GM18870 (cell line): ENCODE results near the gene FAM20C.
"Not testable (repeated sequence)": the region's sequence is repeated elsewhere in the genome, so short reads cannot be mapped to it uniquely, and the experiment has no call there.

ENCODE experiments used
- ATAC-seq: cut with Tn5 transposase; IDR thresholded peaks from one replicate; pipeline ENCODE4 v1.9.1; 2021; ENCODE audit warnings: moderate library complexity; ENCODE audit not compliant: unreplicated experiment

FAM20C gene

DNA sequence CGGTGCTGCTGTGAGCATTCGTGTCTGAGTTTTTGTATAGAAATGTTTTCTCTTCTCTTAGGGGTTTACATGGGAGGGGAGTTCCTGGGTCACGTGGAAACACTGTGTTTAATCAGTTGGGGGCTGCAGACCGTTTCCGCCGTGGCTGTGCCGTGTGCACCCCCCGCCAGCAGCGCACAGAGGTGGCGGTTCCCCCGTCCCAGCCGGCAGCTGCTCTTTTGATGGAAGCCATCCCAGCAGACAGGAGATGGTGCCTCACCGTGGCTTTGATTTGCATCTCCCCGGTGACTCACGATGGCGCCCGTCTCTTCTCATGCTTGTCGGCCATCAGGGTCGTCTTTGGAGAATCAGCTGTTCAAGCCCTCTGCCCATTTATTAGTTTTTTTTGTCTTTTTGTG, 62.7 kb downstream of the FAM20C start:
- ATAC-seq = no peak

DNA sequence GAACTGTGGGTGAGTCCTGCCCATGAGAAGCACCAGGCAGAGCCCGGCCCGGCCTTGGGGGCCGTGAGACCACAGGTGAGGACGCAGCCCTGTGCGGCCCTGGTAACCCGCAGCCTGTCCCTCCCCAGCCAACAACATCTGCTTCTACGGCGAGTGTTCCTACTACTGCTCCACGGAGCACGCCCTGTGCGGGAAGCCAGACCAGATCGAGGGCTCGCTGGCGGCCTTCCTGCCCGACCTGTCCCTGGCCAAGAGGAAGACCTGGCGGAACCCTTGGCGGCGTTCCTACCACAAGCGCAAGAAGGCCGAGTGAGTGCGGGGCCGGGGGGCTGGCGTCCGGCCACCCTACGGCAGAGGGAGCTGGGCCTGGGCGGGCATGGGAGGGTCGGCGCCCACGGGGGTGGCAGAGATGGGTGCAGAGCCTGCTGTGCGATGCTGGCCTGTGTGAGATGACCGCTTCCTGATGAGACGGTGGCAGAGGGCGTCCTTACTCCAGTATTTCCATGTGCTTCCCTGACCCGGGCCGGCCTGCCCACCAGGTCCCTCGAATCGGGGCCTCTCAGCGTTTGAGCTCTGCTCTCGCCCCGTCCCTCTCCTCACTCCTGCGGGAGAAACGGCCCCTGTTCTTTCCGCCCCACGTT, 63.5 kb downstream of the FAM20C start:
- ATAC-seq = no peak

DNA sequence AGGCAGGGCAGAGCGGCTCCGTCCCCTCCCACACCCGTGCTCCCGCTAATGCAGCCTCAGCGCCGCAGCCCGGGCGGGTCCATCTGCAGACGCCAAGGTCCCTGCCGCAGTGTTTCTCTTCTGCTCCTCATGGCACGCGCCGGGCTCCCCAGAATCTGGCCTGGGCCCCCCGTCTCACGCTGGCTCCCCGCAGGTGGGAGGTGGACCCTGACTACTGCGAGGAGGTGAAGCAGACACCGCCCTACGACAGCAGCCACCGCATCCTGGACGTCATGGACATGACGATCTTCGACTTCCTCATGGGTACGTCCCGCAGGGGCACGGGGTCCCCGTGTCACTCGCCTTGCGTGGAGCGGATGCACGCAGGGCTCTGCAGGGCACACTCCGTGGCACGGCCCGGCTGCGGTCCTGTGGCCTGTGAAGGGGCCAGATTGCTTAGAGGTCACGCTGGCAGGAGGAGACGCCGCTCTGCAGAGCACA, 64.1 kb downstream of the FAM20C start:
- no peak for ATAC-seq

DNA sequence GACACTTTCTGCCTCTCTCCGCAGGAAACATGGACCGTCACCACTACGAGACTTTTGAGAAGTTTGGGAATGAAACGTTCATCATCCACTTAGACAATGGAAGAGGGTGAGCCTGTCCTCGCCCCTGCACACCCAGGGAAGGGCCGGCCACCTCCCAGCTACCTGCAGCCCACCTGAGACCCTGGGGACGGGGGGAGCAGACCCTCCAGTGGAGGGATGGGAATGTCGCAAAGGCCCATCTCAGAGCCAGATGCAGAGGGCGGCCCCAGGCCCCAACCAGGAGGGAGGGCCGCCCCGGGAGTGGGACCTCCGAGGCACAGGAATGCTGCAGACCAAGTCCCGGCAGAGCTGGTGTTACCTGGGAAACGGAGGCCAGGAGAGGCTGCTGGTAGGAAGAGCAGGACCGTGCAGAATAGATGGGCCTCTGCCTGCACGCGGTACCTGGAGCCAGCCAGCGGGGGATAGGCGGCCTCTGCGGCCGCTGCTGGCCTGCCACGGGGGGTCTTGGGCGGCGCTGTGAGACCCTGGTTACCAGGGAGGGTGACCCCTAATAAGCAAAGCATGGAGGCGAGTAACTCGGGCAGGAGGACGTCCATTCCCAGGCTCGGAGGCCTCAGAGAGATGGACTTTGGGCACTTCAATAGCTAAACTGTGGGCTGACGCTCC, 64.7 kb downstream of the FAM20C start:
- no peak for ATAC-seq

DNA sequence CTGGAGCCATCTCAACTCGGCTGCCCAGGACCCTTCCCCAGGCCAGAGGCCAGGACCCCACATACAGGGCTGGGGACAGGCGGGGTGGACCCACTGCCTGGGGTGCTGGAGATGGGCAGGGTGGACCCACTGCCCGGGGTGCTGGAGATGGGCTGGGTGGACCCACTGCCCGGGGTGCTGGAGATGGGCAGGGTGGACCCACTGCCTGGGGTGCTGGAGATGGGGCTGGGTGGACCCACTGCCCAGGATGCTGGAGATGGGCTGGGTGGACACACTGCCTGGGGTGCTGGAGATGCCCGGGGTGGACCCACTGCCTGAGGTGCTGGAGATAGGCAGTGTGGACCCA, 65.2 kb downstream of the FAM20C start:
- ATAC-seq = no peak

DNA sequence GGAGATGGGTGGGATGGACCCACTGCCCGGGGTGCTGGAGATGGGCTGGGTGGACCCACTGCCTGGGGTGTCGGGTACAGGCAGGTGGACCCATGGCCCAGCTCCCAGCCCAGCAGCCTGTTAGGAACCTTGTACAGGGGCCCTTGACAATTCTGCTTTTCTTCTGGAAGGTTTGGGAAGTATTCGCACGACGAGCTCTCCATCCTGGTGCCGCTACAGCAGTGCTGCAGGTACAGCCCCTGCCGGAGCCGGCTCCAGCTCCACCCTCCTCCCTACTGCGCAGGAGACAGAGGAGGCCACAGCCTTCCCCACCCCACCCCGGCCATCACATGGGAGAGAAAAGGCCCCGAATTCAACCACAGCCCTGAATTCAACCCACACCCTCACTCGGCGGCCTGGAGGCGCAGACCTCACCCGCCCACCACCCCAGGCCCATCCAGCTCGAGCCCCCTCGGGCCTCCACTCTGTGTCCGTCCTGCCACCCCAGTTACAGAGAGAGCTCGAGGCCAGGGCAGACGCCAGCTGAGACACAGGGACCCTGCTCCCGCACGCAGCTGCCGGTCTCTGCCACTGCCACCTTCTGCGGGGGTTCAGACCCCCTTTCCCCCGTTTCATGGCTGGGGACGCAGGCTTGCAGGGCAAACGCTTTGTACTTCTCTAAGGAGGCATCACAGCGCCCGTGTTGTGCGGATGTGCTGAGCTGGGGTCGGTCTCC, 66.3 kb downstream of the FAM20C start:
- no peak for ATAC-seq

DNA sequence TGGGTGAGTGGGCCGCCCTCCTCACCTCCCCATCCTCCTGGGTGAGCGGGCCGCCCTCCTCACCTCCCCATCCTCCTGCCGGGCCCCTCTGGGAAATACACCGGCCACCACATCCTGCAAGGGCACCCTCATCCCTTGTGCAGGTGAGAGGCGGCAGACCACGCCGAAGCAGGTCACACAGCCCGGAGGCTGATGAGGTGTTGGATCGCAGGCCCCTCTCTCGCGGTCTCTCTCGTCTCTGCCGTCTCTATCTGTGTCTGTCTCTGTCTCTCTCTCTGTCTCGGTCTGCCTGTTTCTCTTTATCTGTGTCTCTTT, 66.8 kb downstream of the FAM20C start:
- ATAC-seq = no peak

- no peak for ATAC-seq
Observed at GRCh38 chr7:259751-260405, 67.5 kb downstream of the FAM20C start.

GRCh38 chr7:260441-261281, 68.3 kb downstream of the FAM20C start:
- no peak for ATAC-seq

DNA sequence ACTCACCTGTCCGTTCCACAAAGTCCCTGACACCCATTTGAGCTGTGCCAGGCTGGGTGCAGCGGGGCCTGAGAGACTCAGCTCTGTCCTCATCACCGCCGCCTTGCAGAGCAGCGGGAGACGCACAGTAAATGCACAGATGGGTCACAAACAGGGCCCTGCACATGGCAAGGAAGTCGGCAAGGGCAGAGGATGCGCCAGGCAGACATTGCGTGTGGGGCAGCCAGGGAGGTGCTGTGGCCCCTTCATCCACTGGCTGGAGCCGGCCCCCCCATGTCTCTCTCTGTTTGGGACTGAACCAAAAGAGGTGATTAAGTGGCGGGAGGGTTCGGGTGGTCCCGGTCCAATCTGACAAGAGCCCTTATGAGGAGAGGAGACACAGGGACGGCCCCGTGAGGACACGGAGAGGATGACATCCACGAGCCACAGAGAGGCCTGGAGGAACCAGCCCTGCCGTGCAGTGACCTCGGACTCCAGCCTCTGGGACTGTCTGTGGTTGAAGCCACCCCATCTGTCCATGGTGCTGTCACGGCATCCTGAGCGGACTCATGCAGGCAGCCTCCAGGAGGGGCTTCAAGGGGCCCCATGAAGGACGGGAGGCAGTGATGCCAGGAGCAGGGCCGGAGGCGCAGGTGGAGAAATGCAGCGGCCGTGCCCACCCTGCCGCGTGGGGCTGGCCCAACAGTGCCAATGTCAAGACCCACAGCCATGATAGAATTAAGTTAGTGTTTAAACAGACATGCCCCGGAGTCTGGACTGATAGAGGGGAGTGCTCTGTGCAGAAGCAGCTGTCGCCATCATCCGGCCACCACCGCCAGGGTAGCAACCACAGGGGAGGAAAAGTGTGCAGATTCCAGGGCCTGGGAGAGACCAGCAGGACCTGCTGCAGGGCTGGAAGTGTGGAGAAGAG, 69.2 kb downstream of the FAM20C start:
- no peak for ATAC-seq

GRCh38 chr7:262251-262572, 69.8 kb downstream of the FAM20C start:
- no peak for ATAC-seq

DNA sequence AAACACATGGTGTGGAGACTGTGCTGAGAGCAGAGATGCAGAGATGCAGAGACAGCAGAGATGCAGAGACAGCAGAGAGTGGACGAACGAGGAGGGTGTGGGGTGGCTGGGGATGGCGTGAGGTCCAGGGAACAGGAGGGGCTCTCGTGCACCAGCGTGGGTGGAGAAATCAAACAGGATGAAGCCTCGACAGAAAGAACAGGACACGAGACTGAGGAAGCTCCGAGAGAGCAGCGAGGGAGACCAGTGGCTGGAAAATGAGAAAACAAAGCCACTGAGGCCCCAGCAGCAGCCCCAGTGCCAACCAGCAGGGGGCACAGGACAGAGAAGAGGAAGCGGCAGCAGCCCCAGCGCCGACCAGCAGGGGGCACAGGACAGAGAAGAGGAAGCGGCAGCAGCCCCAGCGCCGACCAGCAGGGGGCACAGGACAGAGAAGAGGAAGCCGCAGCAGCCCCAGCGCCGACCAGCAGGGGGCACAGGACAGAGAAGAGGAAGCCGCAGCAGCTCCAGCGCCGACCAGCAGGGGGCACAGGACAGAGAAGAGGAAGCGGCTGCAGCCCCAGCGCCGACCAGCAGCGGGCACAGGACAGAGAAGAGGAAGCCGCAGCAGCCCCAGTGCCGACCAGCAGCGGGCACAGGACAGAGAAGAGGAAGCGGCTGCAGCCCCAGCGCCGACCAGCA, 70.4 kb downstream of the FAM20C start:
- ATAC-seq = not testable (repeated sequence)

DNA sequence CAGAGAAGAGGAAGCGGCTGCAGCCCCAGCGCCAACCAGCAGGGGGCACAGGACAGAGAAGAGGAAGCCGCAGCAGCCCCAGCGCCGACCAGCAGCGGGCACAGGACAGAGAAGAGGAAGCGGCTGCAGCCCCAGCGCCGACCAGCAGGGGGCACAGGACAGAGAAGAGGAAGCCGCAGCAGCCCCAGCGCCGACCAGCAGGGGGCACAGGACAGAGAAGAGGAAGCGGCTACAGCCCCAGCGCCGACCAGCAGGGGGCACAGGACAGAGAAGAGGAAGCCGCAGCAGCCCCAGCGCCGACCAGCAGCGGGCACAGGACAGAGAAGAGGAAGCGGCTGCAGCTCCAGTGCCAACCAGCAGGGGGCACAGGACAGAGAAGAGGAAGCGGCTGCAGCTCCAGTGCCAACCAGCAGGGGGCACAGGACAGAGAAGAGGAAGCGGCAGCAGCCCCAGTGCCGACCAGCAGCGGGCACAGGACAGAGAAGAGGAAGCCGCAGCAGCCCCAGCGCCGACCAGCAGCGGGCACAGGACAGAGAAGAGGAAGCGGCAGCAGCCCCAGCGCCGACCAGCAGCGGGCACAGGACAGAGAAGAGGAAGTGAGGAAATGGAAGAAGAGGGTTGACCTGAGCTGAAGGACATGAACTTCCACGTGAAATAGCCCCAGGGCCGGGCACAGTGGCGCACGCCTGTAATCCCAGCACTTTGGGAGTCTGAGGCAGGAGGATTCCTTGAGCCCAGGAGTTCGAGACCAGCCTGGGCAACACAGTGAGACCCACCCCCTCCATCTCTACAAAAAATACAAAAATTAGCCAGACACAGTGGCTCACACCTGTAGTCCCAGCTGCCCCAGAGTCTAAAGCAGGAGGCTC, 71.3 kb downstream of the FAM20C start:
- not testable (repeated sequence) for ATAC-seq

- no peak for ATAC-seq
Observed at GRCh38 chr7:264541-265191, 72.3 kb downstream of the FAM20C start.

- no peak for ATAC-seq
Observed at GRCh38 chr7:265192-265997, 73.0 kb downstream of the FAM20C start.

- ATAC-seq = no peak
Observed at GRCh38 chr7:265998-266850, 73.9 kb downstream of the FAM20C start.
